Hepatic stellate cell (primary cell): ENCODE measurements around the gene PKDCC.
A peak's percentile ranks its signal among the peaks of the same experiment; 100 is the strongest.

Source experiments
- DNase-seq: peaks from one replicate; pipeline ENCODE4 v3.0.0; 2011; ENCODE audit warnings: low spot score

PKDCC gene

GRCh38 chr2:42047488-42048298, at the start of gene PKDCC:
TSS of gene PKDCC (plus strand) at chr2:42048021. CDS start at chr2:42048200, 179 bp downstream.
- peak; percentile 92 for DNase-seq

GRCh38 chr2:41998186-41999127, 49.4 kb upstream of the PKDCC start:
- no peak for DNase-seq

- no peak for DNase-seq
Observed at GRCh38 chr2:41999128-41999480, 48.7 kb upstream of the PKDCC start.

- DNase-seq = no peak
Observed at GRCh38 chr2:41999592-42000281, 48.1 kb upstream of the PKDCC start.

- DNase-seq = no peak
Observed at GRCh38 chr2:42001711-42002201, 46.1 kb upstream of the PKDCC start.

- no peak for DNase-seq
Observed at GRCh38 chr2:42007551-42007950, 40.3 kb upstream of the PKDCC start.

GRCh38 chr2:42008241-42008921, 39.4 kb upstream of the PKDCC start:
- DNase-seq = no peak

- DNase-seq = no peak
Observed at GRCh38 chr2:42009657-42010580, 37.9 kb upstream of the PKDCC start.

GRCh38 chr2:42010743-42011298, 37.0 kb upstream of the PKDCC start:
- DNase-seq = peak; percentile 77

GRCh38 chr2:42012137-42012536, 35.7 kb upstream of the PKDCC start:
- DNase-seq = no peak

- no peak for DNase-seq
Observed at GRCh38 chr2:42012651-42013050, 35.2 kb upstream of the PKDCC start.

GRCh38 chr2:42013409-42013808, 34.4 kb upstream of the PKDCC start:
- DNase-seq = no peak

- no peak for DNase-seq
Observed at GRCh38 chr2:42021464-42021863, 26.4 kb upstream of the PKDCC start.

GRCh38 chr2:42025151-42025582, 22.7 kb upstream of the PKDCC start:
- DNase-seq = peak; percentile 50

GRCh38 chr2:42026272-42026671, 21.5 kb upstream of the PKDCC start:
- DNase-seq = no peak

- no peak for DNase-seq
Observed at GRCh38 chr2:42028571-42029148, 19.2 kb upstream of the PKDCC start.

- DNase-seq = no peak
Observed at GRCh38 chr2:42029171-42029570, 18.6 kb upstream of the PKDCC start.

- DNase-seq = no peak
Observed at GRCh38 chr2:42029639-42030199, 18.1 kb upstream of the PKDCC start.

- no peak for DNase-seq
Observed at GRCh38 chr2:42030200-42030759, 17.5 kb upstream of the PKDCC start.
